ENCODE measurements around the gene RASSF6.
"Not testable (repeated sequence)": the region's sequence is repeated elsewhere in the genome, so short reads cannot be mapped to it uniquely, and the experiment has no call there.

The RASSF6 gene

DNA sequence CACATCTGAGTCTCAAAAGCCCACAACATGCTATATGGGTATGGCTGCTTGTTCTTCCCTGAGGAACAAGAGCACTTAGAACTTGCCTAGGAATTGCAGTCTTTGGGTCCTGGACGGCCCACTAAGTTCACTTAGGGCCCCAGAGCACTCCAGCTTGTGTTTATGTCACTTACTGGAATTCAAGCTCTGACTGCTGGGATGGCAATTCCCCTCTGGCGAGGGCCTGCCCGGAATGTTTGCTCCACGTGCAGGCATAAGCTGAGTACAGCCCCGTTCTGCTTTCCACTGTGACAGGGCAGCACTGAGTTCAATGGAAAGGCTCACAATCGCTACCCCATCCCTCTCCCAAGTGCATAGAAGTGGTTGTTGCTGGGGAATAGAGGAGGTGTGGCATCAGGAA lies 25.9 kb upstream of the RASSF6 start:
- TF ChIP-seq, protein P1, sequence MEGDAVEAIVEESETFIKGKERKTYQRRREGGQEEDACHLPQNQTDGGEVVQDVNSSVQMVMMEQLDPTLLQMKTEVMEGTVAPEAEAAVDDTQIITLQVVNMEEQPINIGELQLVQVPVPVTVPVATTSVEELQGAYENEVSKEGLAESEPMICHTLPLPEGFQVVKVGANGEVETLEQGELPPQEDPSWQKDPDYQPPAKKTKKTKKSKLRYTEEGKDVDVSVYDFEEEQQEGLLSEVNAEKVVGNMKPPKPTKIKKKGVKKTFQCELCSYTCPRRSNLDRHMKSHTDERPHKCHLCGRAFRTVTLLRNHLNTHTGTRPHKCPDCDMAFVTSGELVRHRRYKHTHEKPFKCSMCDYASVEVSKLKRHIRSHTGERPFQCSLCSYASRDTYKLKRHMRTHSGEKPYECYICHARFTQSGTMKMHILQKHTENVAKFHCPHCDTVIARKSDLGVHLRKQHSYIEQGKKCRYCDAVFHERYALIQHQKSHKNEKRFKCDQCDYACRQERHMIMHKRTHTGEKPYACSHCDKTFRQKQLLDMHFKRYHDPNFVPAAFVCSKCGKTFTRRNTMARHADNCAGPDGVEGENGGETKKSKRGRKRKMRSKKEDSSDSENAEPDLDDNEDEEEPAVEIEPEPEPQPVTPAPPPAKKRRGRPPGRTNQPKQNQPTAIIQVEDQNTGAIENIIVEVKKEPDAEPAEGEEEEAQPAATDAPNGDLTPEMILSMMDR (conservative IDR thresholded peaks at IDR 0.05; ENCODE audit: control insufficient read depth, insufficient read depth, low read depth, low read length), result no peak
- DNase-seq (ENCODE audit: low read depth), result no peak
- no peak overlapping the region for H3K4me3 ChIP-seq (ENCODE audit: control insufficient read depth, low read depth, low read length)

DNA sequence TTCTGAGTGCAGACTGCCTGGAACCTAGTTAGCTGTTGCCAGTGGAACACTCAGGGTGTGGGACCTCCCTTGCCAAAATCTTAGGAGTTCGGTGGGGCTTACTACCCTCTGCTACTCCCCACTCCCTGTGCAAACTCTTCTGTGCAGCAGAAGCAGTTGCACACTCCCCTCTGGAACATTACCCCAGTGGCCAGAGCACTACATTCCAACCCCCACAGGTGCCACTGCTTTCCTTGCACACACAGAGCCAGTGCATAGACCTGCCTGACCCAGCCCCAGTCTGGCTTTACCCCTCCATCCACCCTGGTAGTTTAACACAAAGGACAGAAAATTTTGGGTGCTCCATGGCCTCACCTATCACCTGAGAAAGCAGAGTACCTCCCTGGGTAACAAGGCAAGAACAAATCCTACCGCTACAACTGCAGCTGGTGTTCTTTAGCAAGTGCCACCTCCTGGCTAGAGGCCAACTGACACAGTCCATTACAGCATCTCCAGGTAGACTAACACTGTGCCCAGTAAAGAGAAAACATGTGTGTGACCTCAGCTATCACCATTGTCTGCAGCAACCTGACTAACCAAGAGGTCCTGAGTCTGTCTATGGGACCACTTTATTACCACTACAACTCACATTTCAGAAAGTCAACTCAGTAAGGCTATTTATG lies 11.5 kb upstream of the RASSF6 start:
- H3K4me3 ChIP-seq (ENCODE audit: control insufficient read depth, low read depth, low read length), result no peak overlapping the region
- TF ChIP-seq, protein P1 (conservative IDR thresholded peaks at IDR 0.05; ENCODE audit: control insufficient read depth, insufficient read depth, low read depth, low read length), result no peak
- DNase-seq (ENCODE audit: low read depth), result no peak

DNA sequence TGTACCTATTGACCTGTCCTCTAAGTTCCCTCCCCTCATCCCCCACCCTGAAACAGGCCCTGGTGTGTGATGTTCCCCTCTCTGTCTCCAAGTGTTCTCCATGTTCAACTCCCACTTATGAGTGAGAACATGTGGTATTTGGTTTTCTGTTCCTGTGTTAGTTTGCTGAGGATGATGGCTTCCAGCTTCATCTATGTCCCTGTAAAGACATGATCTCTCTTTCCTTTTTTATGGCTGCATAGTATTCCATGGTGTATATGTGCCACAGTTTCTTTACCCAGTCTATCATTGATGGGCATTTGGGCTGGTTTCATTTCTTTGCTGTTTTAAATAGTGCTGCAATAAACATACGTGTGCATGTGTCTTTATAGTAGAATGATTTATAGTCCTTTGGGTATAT lies 8.6 kb upstream of the RASSF6 start:
- not testable (repeated sequence) for DNase-seq (ENCODE audit: low read depth)

DNA sequence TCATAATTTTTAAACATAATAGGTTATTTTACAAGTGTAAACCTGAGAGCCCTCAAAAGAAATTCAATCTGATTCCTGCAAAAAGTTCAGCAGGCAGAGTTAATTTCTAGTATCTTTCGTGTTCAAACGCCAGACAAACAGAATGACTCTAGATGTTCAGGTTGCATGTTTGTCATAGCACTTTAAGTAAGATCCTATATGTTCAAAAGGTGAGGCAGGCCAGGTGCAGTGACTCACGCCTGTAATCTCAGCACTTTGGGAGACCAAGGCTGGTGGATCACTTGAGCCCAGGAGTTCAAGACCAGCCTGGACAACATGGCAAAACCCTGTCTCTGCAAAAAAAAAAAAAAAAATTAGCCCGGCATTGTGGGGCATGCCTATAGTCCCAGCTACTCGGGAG lies 1.1 kb upstream of the RASSF6 start:
- no peak for DNase-seq (ENCODE audit: low read depth)
- TF ChIP-seq, protein P1 (conservative IDR thresholded peaks at IDR 0.05; ENCODE audit: control insufficient read depth, insufficient read depth, low read depth, low read length), result no peak
- H3K4me3 ChIP-seq (ENCODE audit: control insufficient read depth, low read depth, low read length), result no peak overlapping the region

More for the DNA sequence above, 8.6 kb upstream of the RASSF6 start:
- H3K4me3 ChIP-seq (ENCODE audit: control insufficient read depth, low read depth, low read length), result not testable (repeated sequence)

DNA sequence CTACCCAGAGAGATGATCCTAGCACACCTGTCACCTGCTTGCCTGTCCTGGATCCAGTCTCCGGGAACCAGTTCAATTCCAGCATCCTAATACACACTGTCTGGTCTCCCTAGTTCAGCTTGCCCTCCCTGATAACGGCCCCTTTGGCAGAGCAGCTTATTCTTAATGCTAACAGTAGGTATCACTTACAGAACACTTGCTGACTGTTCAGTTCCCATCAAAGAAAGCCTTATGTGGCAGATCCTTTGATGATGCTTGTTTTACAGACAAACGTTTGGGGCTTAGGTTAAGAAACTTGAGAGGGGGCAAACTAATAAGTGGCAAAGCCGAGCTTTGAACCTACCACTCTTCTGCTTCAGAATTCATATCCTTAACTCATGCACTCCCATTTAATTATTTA lies 890 bp downstream of the RASSF6 start:
- TF ChIP-seq, protein P1 (conservative IDR thresholded peaks at IDR 0.05; ENCODE audit: control insufficient read depth, insufficient read depth, low read depth, low read length), result no peak
- DNase-seq (ENCODE audit: low read depth), result no peak
- H3K4me3 ChIP-seq (ENCODE audit: control insufficient read depth, low read depth, low read length), result no peak overlapping the region

DNA sequence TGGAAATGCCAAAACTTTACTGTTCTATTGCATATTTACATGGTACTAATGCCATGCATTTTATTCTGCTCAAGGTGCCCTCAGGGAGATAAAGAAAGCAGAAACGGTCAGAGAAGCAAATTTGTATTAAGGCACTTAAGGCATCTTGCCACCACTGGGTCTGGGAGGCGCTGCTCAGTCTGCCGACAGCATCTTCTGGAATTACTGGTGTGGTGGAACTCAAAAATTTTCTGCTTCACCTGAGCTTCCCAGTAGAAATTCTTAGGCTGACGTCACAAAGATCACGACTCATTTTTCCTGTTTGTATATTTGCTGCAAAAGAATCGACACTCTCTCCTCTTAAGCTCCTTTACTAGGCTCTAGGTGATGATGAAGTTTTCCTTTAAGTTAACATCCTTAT lies 3.0 kb downstream of the RASSF6 start:
- H3K4me3 ChIP-seq (ENCODE audit: control insufficient read depth, low read depth, low read length), result no peak overlapping the region
- DNase-seq (ENCODE audit: low read depth), result no peak
- TF ChIP-seq, protein P1 (conservative IDR thresholded peaks at IDR 0.05; ENCODE audit: control insufficient read depth, insufficient read depth, low read depth, low read length), result no peak

DNA sequence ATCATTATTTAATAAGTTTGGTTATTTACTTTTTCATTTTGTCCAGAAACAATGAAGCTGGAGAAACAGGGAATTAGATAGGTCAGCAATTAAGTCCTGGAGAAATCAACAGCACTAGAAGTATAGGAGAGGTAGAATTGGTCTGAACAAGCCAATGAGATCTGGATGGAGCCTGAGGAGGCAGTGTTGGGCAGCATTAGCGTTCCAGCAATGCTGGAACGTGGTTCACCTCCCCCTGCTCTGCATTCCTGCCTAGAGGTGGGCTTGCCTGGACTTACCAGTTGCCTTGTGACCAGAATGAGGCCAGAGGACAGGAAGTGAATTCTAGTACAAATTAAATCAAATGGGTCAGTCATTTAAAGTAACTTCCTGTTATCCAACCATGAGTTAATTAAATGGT lies 4.6 kb downstream of the RASSF6 start:
- no peak overlapping the region for H3K4me3 ChIP-seq (ENCODE audit: control insufficient read depth, low read depth, low read length)
- DNase-seq (ENCODE audit: low read depth), result no peak
- TF ChIP-seq, protein P1 (conservative IDR thresholded peaks at IDR 0.05; ENCODE audit: control insufficient read depth, insufficient read depth, low read depth, low read length), result no peak

Data from fibroblast of mammary gland (primary cell).